Measurements from ENCODE around the gene NEDD9. TPM values are rescaled to one million over a fixed set of nuclear protein-coding genes. Genes with fewer than 3 reads are reported as not detected.
A peak's percentile ranks its signal among the peaks of the same experiment; 100 is the strongest.

The NEDD9 gene
- total and polyA plus RNA-seq, 2 of the 13 experiments (the other 11 are each of a cell fraction or from before 2014, with no cell fraction given): 27.1 to 389 TPM

DNA sequence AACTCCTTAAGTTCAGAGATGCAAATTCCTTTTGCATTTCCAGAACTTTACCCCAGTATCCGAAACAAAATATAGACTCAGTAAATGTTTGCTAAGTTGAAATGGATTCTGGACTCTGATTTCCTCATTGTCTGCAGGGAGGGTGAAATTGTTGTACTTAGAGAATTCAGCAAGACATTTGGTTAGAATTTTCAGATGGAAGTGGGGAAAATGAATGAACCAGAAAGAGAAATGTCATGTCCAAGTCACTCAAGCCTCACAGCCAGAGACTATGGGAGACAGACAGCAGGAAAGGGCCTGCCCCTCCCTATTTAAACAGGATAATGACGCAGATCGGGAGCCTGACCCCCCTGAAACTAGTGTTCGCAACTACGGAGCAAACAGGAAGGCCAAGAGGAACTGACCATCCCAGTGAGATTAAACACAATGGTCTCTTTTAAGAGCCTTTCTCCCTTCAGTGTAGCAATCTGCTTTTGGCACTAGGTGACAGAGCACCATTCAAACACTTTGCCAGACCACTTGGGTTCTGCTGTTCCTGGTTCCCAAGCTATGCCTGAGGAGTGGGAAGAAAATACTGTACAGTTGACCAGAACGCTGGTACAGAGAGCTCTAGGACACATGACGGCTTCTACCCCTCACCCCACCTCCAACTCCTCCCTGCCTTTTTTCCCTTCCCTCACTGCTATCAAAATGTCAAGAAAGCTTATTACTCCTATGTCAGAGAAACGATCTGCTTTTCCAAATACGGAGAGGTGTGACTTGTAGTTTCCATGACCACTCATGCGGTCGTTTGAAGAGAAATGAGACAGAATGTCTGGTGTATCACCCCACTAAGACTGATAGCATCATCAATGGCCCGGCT lies 13.7 kb downstream of the NEDD9 start (continued):
- TF ChIP-seq FOSL1 (CRISPR knock-in tag; IDR thresholded peaks at IDR 0.05; ENCODE audit: borderline replicate concordance) (no peak), ATF7 (IDR thresholded peaks at IDR 0.05) (no peak; the same call in 1 of the 2 replicates), ATF7 (CRISPR knock-in tag; IDR thresholded peaks at IDR 0.05) (peak; percentile 80; the same call in 1 of the 2 replicates), GFI1 (CRISPR knock-in tag; IDR thresholded peaks at IDR 0.05; ENCODE audit: borderline replicate concordance) (peak; percentile 75), KLF13 (CRISPR knock-in tag; IDR thresholded peaks at IDR 0.05) (no peak), KMT2B (CRISPR knock-in tag; IDR thresholded peaks at IDR 0.05) (peak; percentile 73), ZSCAN20 (CRISPR knock-in tag; IDR thresholded peaks at IDR 0.05; ENCODE audit: borderline replicate concordance) (no peak), ZSCAN21 (CRISPR knock-in tag; IDR thresholded peaks at IDR 0.05; ENCODE audit: borderline replicate concordance) (no peak), SOX5 (CRISPR knock-in tag; IDR thresholded peaks at IDR 0.05; ENCODE audit: borderline replicate concordance) (peak; percentile 88), HMG20B (CRISPR knock-in tag; conservative IDR thresholded peaks at IDR 0.05) (0 out of 2 replicates have a peak, but pooled peaks have one; percentile 71), ZNF879 (CRISPR knock-in tag; IDR thresholded peaks at IDR 0.05) (no peak), ZNF746 (CRISPR knock-in tag; IDR thresholded peaks at IDR 0.05) (no peak; the same call in 1 of the 2 replicates), ZNF816 (CRISPR knock-in tag; IDR thresholded peaks at IDR 0.05; ENCODE audit: borderline replicate concordance) (peak; percentile 74; the same call in 1 of the 2 replicates), SMARCC2 (IDR thresholded peaks at IDR 0.05) (no peak), ZNF232 (CRISPR knock-in tag; IDR thresholded peaks at IDR 0.05; ENCODE audit: borderline replicate concordance) (no peak; the same call in 1 of the 2 replicates), FOXK2 (IDR thresholded peaks at IDR 0.05) (no peak), ZKSCAN5 (CRISPR knock-in tag; IDR thresholded peaks at IDR 0.05) (no peak), KAT2B (IDR thresholded peaks at IDR 0.05; ENCODE audit: borderline replicate concordance, low read depth, low read length) (no peak), SMAD3 (CRISPR knock-in tag; IDR thresholded peaks at IDR 0.05) (peak; percentile 80), ZNF558 (CRISPR knock-in tag; IDR thresholded peaks at IDR 0.05; ENCODE audit: borderline replicate concordance) (no peak), MAF1 (CRISPR knock-in tag; IDR thresholded peaks at IDR 0.05; ENCODE audit: borderline replicate concordance) (no peak), ELF3 (CRISPR knock-in tag; IDR thresholded peaks at IDR 0.05) (peak; percentile 92)
- TF ChIP-seq, protein P1, sequence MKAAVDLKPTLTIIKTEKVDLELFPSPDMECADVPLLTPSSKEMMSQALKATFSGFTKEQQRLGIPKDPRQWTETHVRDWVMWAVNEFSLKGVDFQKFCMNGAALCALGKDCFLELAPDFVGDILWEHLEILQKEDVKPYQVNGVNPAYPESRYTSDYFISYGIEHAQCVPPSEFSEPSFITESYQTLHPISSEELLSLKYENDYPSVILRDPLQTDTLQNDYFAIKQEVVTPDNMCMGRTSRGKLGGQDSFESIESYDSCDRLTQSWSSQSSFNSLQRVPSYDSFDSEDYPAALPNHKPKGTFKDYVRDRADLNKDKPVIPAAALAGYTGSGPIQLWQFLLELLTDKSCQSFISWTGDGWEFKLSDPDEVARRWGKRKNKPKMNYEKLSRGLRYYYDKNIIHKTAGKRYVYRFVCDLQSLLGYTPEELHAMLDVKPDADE (CRISPR knock-in tag; IDR thresholded peaks at IDR 0.05): no peak; the same call in 1 of the 2 replicates
- TF ChIP-seq, protein P2, sequence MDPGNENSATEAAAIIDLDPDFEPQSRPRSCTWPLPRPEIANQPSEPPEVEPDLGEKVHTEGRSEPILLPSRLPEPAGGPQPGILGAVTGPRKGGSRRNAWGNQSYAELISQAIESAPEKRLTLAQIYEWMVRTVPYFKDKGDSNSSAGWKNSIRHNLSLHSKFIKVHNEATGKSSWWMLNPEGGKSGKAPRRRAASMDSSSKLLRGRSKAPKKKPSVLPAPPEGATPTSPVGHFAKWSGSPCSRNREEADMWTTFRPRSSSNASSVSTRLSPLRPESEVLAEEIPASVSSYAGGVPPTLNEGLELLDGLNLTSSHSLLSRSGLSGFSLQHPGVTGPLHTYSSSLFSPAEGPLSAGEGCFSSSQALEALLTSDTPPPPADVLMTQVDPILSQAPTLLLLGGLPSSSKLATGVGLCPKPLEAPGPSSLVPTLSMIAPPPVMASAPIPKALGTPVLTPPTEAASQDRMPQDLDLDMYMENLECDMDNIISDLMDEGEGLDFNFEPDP (CRISPR knock-in tag; conservative IDR thresholded peaks at IDR 0.05): no peak
- TF ChIP-seq, protein P3, sequence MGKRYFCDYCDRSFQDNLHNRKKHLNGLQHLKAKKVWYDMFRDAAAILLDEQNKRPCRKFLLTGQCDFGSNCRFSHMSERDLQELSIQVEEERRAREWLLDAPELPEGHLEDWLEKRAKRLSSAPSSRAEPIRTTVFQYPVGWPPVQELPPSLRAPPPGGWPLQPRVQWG (CRISPR knock-in tag; IDR thresholded peaks at IDR 0.05; ENCODE audit: borderline replicate concordance, low read depth): no peak
- TF ChIP-seq, protein P4, sequence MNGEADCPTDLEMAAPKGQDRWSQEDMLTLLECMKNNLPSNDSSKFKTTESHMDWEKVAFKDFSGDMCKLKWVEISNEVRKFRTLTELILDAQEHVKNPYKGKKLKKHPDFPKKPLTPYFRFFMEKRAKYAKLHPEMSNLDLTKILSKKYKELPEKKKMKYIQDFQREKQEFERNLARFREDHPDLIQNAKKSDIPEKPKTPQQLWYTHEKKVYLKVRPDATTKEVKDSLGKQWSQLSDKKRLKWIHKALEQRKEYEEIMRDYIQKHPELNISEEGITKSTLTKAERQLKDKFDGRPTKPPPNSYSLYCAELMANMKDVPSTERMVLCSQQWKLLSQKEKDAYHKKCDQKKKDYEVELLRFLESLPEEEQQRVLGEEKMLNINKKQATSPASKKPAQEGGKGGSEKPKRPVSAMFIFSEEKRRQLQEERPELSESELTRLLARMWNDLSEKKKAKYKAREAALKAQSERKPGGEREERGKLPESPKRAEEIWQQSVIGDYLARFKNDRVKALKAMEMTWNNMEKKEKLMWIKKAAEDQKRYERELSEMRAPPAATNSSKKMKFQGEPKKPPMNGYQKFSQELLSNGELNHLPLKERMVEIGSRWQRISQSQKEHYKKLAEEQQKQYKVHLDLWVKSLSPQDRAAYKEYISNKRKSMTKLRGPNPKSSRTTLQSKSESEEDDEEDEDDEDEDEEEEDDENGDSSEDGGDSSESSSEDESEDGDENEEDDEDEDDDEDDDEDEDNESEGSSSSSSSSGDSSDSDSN (CRISPR knock-in tag; IDR thresholded peaks at IDR 0.05): peak; percentile 33; the same call in 1 of the 2 replicates

Data from HepG2 (cell line).